ENCODE measurements around the gene OVCA2.

The OVCA2 gene

GRCh38 chr17:2016494-2016893 lies 25.3 kb upstream of the OVCA2 start:
- H3K9me3 ChIP-seq (ENCODE audit: control insufficient read depth, insufficient read depth, low read length), result no peaks in the 10 kb centered on the region
- H3K27me3 ChIP-seq (ENCODE audit: control insufficient read depth, insufficient read depth, low read length), result peaks cover 78% of the 10 kb centered on the region
- H3K9ac ChIP-seq (ENCODE audit: low read depth, low read length), result no peak overlapping the region
- H3K27ac ChIP-seq (ENCODE audit: low read depth, low read length), result no peak overlapping the region
- H3K36me3 ChIP-seq (ENCODE audit: control insufficient read depth, insufficient read depth, low read length), result no peaks in the 10 kb centered on the region
- H3K4me1 ChIP-seq (ENCODE audit: control insufficient read depth, insufficient read depth, low read length), result peaks cover 11% of the 10 kb centered on the region
- no peak overlapping the region for H3K4me3 ChIP-seq (ENCODE audit: low read depth, low read length)

- Histone ChIP-seq H3K9ac (ENCODE audit: low read depth, low read length) (no peak overlapping the region), H3K27ac (ENCODE audit: low read depth, low read length) (no peak overlapping the region), H3K27me3 (ENCODE audit: control insufficient read depth, insufficient read depth, low read length) (peaks cover 74% of the 10 kb centered on the region), H3K4me3 (ENCODE audit: low read depth, low read length) (no peak overlapping the region), H3K4me1 (ENCODE audit: control insufficient read depth, insufficient read depth, low read length) (peaks cover 3% of the 10 kb centered on the region; the same call in 1 of the 2 replicates), H3K9me3 (ENCODE audit: control insufficient read depth, insufficient read depth, low read length) (no peaks in the 10 kb centered on the region), H3K36me3 (ENCODE audit: control insufficient read depth, insufficient read depth, low read length) (no peaks in the 10 kb centered on the region)
Observed at GRCh38 chr17:2017274-2017941, 24.4 kb upstream of the OVCA2 start.

- Histone ChIP-seq H3K27ac (ENCODE audit: low read depth, low read length) (no peak overlapping the region), H3K27me3 (ENCODE audit: control insufficient read depth, insufficient read depth, low read length) (peaks cover 82% of the 10 kb centered on the region), H3K9ac (ENCODE audit: low read depth, low read length) (no peak overlapping the region), H3K4me1 (ENCODE audit: control insufficient read depth, insufficient read depth, low read length) (peaks cover 5% of the 10 kb centered on the region; the same call in 1 of the 2 replicates), H3K36me3 (ENCODE audit: control insufficient read depth, insufficient read depth, low read length) (no peaks in the 10 kb centered on the region), H3K4me3 (ENCODE audit: low read depth, low read length) (no peak overlapping the region), H3K9me3 (ENCODE audit: control insufficient read depth, insufficient read depth, low read length) (no peaks in the 10 kb centered on the region)
Observed at GRCh38 chr17:2018716-2019510, 22.9 kb upstream of the OVCA2 start.

- Histone ChIP-seq H3K9me3 (ENCODE audit: control insufficient read depth, insufficient read depth, low read length) (no peaks in the 10 kb centered on the region), H3K27me3 (ENCODE audit: control insufficient read depth, insufficient read depth, low read length) (peaks cover 90% of the 10 kb centered on the region), H3K4me3 (ENCODE audit: low read depth, low read length) (no peak overlapping the region), H3K27ac (ENCODE audit: low read depth, low read length) (no peak overlapping the region), H3K36me3 (ENCODE audit: control insufficient read depth, insufficient read depth, low read length) (no peaks in the 10 kb centered on the region), H3K4me1 (ENCODE audit: control insufficient read depth, insufficient read depth, low read length) (peaks cover 7% of the 10 kb centered on the region; the same call in 1 of the 2 replicates), H3K9ac (ENCODE audit: low read depth, low read length) (no peak overlapping the region)
Observed at GRCh38 chr17:2019723-2020122, 22.1 kb upstream of the OVCA2 start.

- Histone ChIP-seq H3K9ac (ENCODE audit: low read depth, low read length) (no peak overlapping the region), H3K36me3 (ENCODE audit: control insufficient read depth, insufficient read depth, low read length) (no peaks in the 10 kb centered on the region), H3K4me3 (ENCODE audit: low read depth, low read length) (no peak overlapping the region), H3K27me3 (ENCODE audit: control insufficient read depth, insufficient read depth, low read length) (peaks cover 92% of the 10 kb centered on the region), H3K9me3 (ENCODE audit: control insufficient read depth, insufficient read depth, low read length) (no peaks in the 10 kb centered on the region), H3K4me1 (ENCODE audit: control insufficient read depth, insufficient read depth, low read length) (peaks cover 7% of the 10 kb centered on the region; the same call in 1 of the 2 replicates), H3K27ac (ENCODE audit: low read depth, low read length) (no peak overlapping the region)
Observed at GRCh38 chr17:2020721-2021120, 21.1 kb upstream of the OVCA2 start.

GRCh38 chr17:2022647-2023240 lies 19.1 kb upstream of the OVCA2 start:
- Histone ChIP-seq H3K36me3 (ENCODE audit: control insufficient read depth, insufficient read depth, low read length) (no peaks in the 10 kb centered on the region), H3K27me3 (ENCODE audit: control insufficient read depth, insufficient read depth, low read length) (peaks cover 95% of the 10 kb centered on the region), H3K9ac (ENCODE audit: low read depth, low read length) (no peak overlapping the region), H3K4me1 (ENCODE audit: control insufficient read depth, insufficient read depth, low read length) (peaks cover 4% of the 10 kb centered on the region; the same call in 1 of the 2 replicates), H3K9me3 (ENCODE audit: control insufficient read depth, insufficient read depth, low read length) (no peaks in the 10 kb centered on the region; the same call in 1 of the 2 replicates), H3K4me3 (ENCODE audit: low read depth, low read length) (no peak overlapping the region), H3K27ac (ENCODE audit: low read depth, low read length) (no peak overlapping the region)

GRCh38 chr17:2023256-2023655 lies 18.6 kb upstream of the OVCA2 start:
- no peak overlapping the region for H3K9ac ChIP-seq (ENCODE audit: low read depth, low read length)
- no peak overlapping the region for H3K27ac ChIP-seq (ENCODE audit: low read depth, low read length)

GRCh38 chr17:2023692-2024571 lies 17.9 kb upstream of the OVCA2 start:
- no peak overlapping the region for H3K9ac ChIP-seq (ENCODE audit: low read depth, low read length)
- H3K27ac ChIP-seq (ENCODE audit: low read depth, low read length), result no peak overlapping the region
- peak overlapping the region; percentile 48; the same call in 1 of the 2 replicates for H3K4me3 ChIP-seq (ENCODE audit: low read depth, low read length)
- no peaks in the 10 kb centered on the region for H3K36me3 ChIP-seq (ENCODE audit: control insufficient read depth, insufficient read depth, low read length)
- peaks cover 95% of the 10 kb centered on the region for H3K27me3 ChIP-seq (ENCODE audit: control insufficient read depth, insufficient read depth, low read length)
- peaks cover 4% of the 10 kb centered on the region; the same call in 1 of the 2 replicates for H3K4me1 ChIP-seq (ENCODE audit: control insufficient read depth, insufficient read depth, low read length)
- no peaks in the 10 kb centered on the region; the same call in 1 of the 2 replicates for H3K9me3 ChIP-seq (ENCODE audit: control insufficient read depth, insufficient read depth, low read length)

More at GRCh38 chr17:2023256-2023655, 18.6 kb upstream of the OVCA2 start:
- Histone ChIP-seq H3K4me1 (ENCODE audit: control insufficient read depth, insufficient read depth, low read length) (peaks cover 4% of the 10 kb centered on the region; the same call in 1 of the 2 replicates), H3K9me3 (ENCODE audit: control insufficient read depth, insufficient read depth, low read length) (no peaks in the 10 kb centered on the region; the same call in 1 of the 2 replicates), H3K27me3 (ENCODE audit: control insufficient read depth, insufficient read depth, low read length) (peaks cover 95% of the 10 kb centered on the region), H3K36me3 (ENCODE audit: control insufficient read depth, insufficient read depth, low read length) (no peaks in the 10 kb centered on the region), H3K4me3 (ENCODE audit: low read depth, low read length) (no peak overlapping the region)

- no peak overlapping the region for H3K9ac ChIP-seq (ENCODE audit: low read depth, low read length)
- H3K4me3 ChIP-seq (ENCODE audit: low read depth, low read length), result peak overlapping the region; percentile 48; the same call in 1 of the 2 replicates
- H3K27me3 ChIP-seq (ENCODE audit: control insufficient read depth, insufficient read depth, low read length), result peaks cover 95% of the 10 kb centered on the region
- H3K27ac ChIP-seq (ENCODE audit: low read depth, low read length), result no peak overlapping the region
- no peaks in the 10 kb centered on the region for H3K36me3 ChIP-seq (ENCODE audit: control insufficient read depth, insufficient read depth, low read length)
- H3K9me3 ChIP-seq (ENCODE audit: control insufficient read depth, insufficient read depth, low read length), result no peaks in the 10 kb centered on the region; the same call in 1 of the 2 replicates
- peaks cover 4% of the 10 kb centered on the region; the same call in 1 of the 2 replicates for H3K4me1 ChIP-seq (ENCODE audit: control insufficient read depth, insufficient read depth, low read length)
Observed at GRCh38 chr17:2024572-2025219, 17.1 kb upstream of the OVCA2 start.

GRCh38 chr17:2025220-2025621 lies 16.6 kb upstream of the OVCA2 start, which contains the start of gene RTN4RL1:
RTN4RL1 (minus strand) TSS chr17:2025334; CDS start chr17:2024865, 469 bp downstream.
- Histone ChIP-seq H3K9me3 (ENCODE audit: control insufficient read depth, insufficient read depth, low read length) (no peaks in the 10 kb centered on the region; the same call in 1 of the 2 replicates), H3K4me1 (ENCODE audit: control insufficient read depth, insufficient read depth, low read length) (peaks cover 4% of the 10 kb centered on the region; the same call in 1 of the 2 replicates), H3K36me3 (ENCODE audit: control insufficient read depth, insufficient read depth, low read length) (no peaks in the 10 kb centered on the region), H3K27ac (ENCODE audit: low read depth, low read length) (no peak within 1 kb of the TSS), H3K9ac (ENCODE audit: low read depth, low read length) (no peak within 1 kb of the TSS), H3K27me3 (ENCODE audit: control insufficient read depth, insufficient read depth, low read length) (peaks cover 92% of the 10 kb centered on the region), H3K4me3 (ENCODE audit: low read depth, low read length) (peak within 1 kb of the TSS; percentile 48; the same call in 1 of the 2 replicates)

Data from HUES48 (cell line).